Measurements from ENCODE around the gene LARP4.

- TF ChIP-seq CTCF (IDR thresholded peaks at IDR 0.05): no peak
- TF ChIP-seq EZH2phosphoT487 (IDR thresholded peaks at IDR 0.05): no peak
- no peak for TF ChIP-seq EZH2 (IDR thresholded peaks at IDR 0.05)
Measured at GRCh38 chr12:50404307-50404706, 3.6 kb downstream of the LARP4 start.

Data from neural progenitor cell (in vitro differentiated cells).